Measurements from ENCODE around the gene TBX10. TPM values are rescaled to one million over a fixed set of nuclear protein-coding genes. Genes with fewer than 3 reads are reported as not detected.

Gene TBX10
- polyA plus RNA-seq, 1 of the 3 experiments (the other 2 are of a cell fraction), result not detected

GRCh38 chr11:67606492-67607295, 32.9 kb downstream of the TBX10 start, which contains the start of gene NDUFV1 (continued):
- 0 out of 2 replicates have a peak, but pooled peaks have one; percentile 18 for TF ChIP-seq RCOR1 (IDR thresholded peaks at IDR 0.05; ENCODE audit: low read length)
- TF ChIP-seq ZBTB33 (IDR thresholded peaks at IDR 0.05; ENCODE audit: borderline replicate concordance, low read depth), result no peak
- peak; percentile 4; the same call in 1 of the 2 replicates for TF ChIP-seq USF2 (IDR thresholded peaks at IDR 0.05; ENCODE audit: borderline replicate concordance, low read depth, low read length)
- 0 out of 2 replicates have a peak, but pooled peaks have one; percentile 18 for TF ChIP-seq SMC3 (IDR thresholded peaks at IDR 0.05; ENCODE audit: low read depth, low read length)
- TF ChIP-seq MXI1 (IDR thresholded peaks at IDR 0.05; ENCODE audit: low read depth, low read length), result peak; percentile 88

DNA sequence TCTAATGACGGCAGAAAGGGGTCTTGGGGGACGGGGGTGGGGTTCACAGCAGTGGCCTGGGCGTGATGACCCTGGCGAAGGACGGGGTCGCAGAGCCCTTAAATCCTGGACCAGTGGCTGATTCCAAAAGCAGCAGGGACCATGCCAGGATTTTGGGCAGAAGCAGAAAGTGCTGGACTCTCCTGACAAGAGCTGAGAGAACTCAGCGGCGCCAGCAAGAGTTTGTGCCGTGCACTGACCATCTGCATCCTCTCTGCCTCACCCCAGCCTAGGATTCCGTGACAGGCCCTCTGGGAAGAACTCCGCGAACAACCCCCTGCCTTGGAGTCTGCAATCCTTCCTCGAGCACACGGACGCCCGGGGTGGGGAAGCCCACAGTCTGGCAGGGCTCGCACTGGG, 33.5 kb downstream of the TBX10 start:
- Histone ChIP-seq H3K36me3 (replicated peaks in 1 of 2; ENCODE audit: control insufficient read depth in 1 of 2, insufficient read depth in 2 of 2, low read length in 1 of 2) (peaks cover 5 to 25% of the 10 kb centered on the region in 2 experiments), H3K79me2 (ENCODE audit: insufficient read depth) (peaks cover 17% of the 10 kb centered on the region), H3F3A (replicated peaks; ENCODE audit: insufficient read depth) (no peaks in the 10 kb centered on the region), H2AFZ (ENCODE audit: low read depth) (peak overlapping the region; percentile 85; the same call in 1 of the 2 replicates), H3K4me3 (ENCODE audit: low read depth in 2 of 2, low read length in 1 of 2) (peak overlapping the region; percentile 96 to 98), H3K4me2 (peak overlapping the region; percentile 92), H3K9ac (no peak overlapping the region), H3K27ac (ENCODE audit: low read depth in 2 of 2, low read length in 1 of 2) (peak overlapping the region in 1 of 2 experiments; percentile 55; a peak in 1 of 4 replicates), H3K9me2 (no peaks in the 10 kb centered on the region), H4K20me1 (ENCODE audit: insufficient read depth) (no peaks in the 10 kb centered on the region), H3K4me1 (ENCODE audit: control insufficient read depth in 1 of 2, insufficient read depth in 2 of 2, low read depth in 1 of 2, low read length in 1 of 2) (peaks cover 7 to 13% of the 10 kb centered on the region in 2 experiments; a peak in 3 of 4 replicates), H3K9me3 (no peaks in the 10 kb centered on the region), H3K27me3 (ENCODE audit: insufficient read depth) (no peaks in the 10 kb centered on the region; the same call in 1 of the 2 replicates)
- WGBS (ENCODE audit: low lambda C conversion rate), result 62% methylated on average over 10 of the region's 17 CpGs
- ChIA-PET CTCF (interaction anchor here (0.7 to 1.2 kb wide), 5 partner anchors 8 to 29 kb away, joined by 3 to 6 read pairs (median 3); partner anchors contain the start of genes GSTP1 and NUDT8), POLR2A (no interaction called here)
- peak; percentile 51 for DNase-seq
- TF ChIP-seq TEAD4 (IDR thresholded peaks at IDR 0.05; ENCODE audit: borderline replicate concordance, insufficient read depth) (no peak), IRF3 (IDR thresholded peaks at IDR 0.05; ENCODE audit: low read depth, low read length) (no peak), POLR2AphosphoS5 (IDR thresholded peaks at IDR 0.05; ENCODE audit: low read depth, low read length) (no peak), GABPA (IDR thresholded peaks at IDR 0.05; ENCODE audit: low read depth) (no peak), GATA2 (CRISPR knock-in tag; IDR thresholded peaks at IDR 0.05) (no peak), RAD21 (IDR thresholded peaks at IDR 0.05; ENCODE audit: low read length) (no peak), NFIC (IDR thresholded peaks at IDR 0.05; ENCODE audit: borderline replicate concordance) (no peak), USF2 (IDR thresholded peaks at IDR 0.05; ENCODE audit: borderline replicate concordance, low read depth, low read length) (no peak), FOXM1 (IDR thresholded peaks at IDR 0.05; ENCODE audit: low read depth) (no peak), SIN3A (IDR thresholded peaks at IDR 0.05; ENCODE audit: borderline replicate concordance, low read depth, low read length) (no peak), REST (IDR thresholded peaks at IDR 0.05; ENCODE audit: low read depth, low read length) (no peak), CHD2 (IDR thresholded peaks at IDR 0.05; ENCODE audit: low read length, partially characterized antibody) (no peak), YY1 (IDR thresholded peaks at IDR 0.05; ENCODE audit: low read depth) (no peak), TCF12 (IDR thresholded peaks at IDR 0.05) (no peak), FOXJ3 (CRISPR knock-in tag; IDR thresholded peaks at IDR 0.05) (no peak)
- TF ChIP-seq, protein P1, sequence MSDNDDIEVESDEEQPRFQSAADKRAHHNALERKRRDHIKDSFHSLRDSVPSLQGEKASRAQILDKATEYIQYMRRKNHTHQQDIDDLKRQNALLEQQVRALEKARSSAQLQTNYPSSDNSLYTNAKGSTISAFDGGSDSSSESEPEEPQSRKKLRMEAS (IDR thresholded peaks at IDR 0.05; ENCODE audit: low read depth), result no peak
